CD4-positive, alpha-beta T cell (primary cell): ENCODE results near the gene TMEM72. TPM values are rescaled to one million over a fixed set of nuclear protein-coding genes. Genes with fewer than 3 reads are reported as not detected.
"Not testable (repeated sequence)": the region's sequence is repeated elsewhere in the genome, so short reads cannot be mapped to it uniquely, and the experiment has no call there.

Experiments
- ATAC-seq: fragments of 200-7000 bp; cut with Tn5 transposase; one replicate; pipeline ENCODE4 v1.10.0; 2022; ENCODE audit warnings: mild to moderate bottlenecking; ENCODE audit not compliant: poor library complexity
- CTCF ChIA-PET: fragments of 350-600 bp; sonication (Branson Sonifier 250); formaldehyde crosslinking; loops from one replicate; lab custom pipeline; 2021; ENCODE audit warnings: antibody characterized with exemption, inconsistent platforms; lab: Charles Lee
- POLR2A ChIA-PET: fragments of 350-600 bp; sonication (Branson Sonifier 250); formaldehyde crosslinking; loops from one replicate; lab custom pipeline; 2021; ENCODE audit warnings: antibody characterized with exemption, inconsistent platforms; lab: Charles Lee
- DNase-seq, 14 experiments: peaks; one replicate each; pipeline ENCODE4 v3.0.0-alpha.2; 2013 to 2020; ENCODE audit warnings: mixed read lengths in 2 of 14
- H3K27ac ChIP-seq, 2 donors: one replicate each; pipeline versions ENCODE4 v1.5.1 to v1.7.0; 2013; ENCODE audit warnings: low read length in 2 of 2, low read depth in 1 of 2, mild to moderate bottlenecking in 1 of 2
- H3K27me3 ChIP-seq, 2 experiments: 1 replicate in 1 of 2; 2 replicates in 1 of 2; pipeline versions ENCODE4 v1.6.1 to v1.7.0; 2013; ENCODE audit warnings: low read length in 2 of 2, control low read depth in 1 of 2, mild to moderate bottlenecking in 1 of 2, moderate library complexity in 1 of 2; ENCODE audit not compliant: insufficient read depth in 2 of 2, control insufficient read depth in 1 of 2
- H3K36me3 ChIP-seq: one replicate; pipeline ENCODE4 v1.6.1; 2013; ENCODE audit warnings: low read length, control low read depth; ENCODE audit not compliant: insufficient read depth
- H3K4me1 ChIP-seq: one replicate; pipeline ENCODE4 v1.6.1; 2013; ENCODE audit warnings: low read length, control low read depth; ENCODE audit not compliant: insufficient read depth
- H3K4me3 ChIP-seq: one replicate; pipeline ENCODE4 v1.5.1; 2013; ENCODE audit warnings: mild to moderate bottlenecking, low read length, moderate library complexity
- H3K9me3 ChIP-seq, 2 experiments: 1 replicate in 1 of 2; 2 replicates in 1 of 2; pipeline versions ENCODE4 v1.6.1 to v1.7.0; 2013; ENCODE audit warnings: low read length in 2 of 2, mild to moderate bottlenecking in 2 of 2, control low read depth in 1 of 2, moderate library complexity in 1 of 2; ENCODE audit not compliant: control insufficient read depth in 1 of 2, insufficient read depth in 1 of 2
- H3K27ac Mint-ChIP-seq: one replicate; pipeline ENCODE4 v1.8.0; 2020; ENCODE audit warnings: mixed read lengths
- H3K27me3 Mint-ChIP-seq: one replicate; pipeline ENCODE4 v1.8.0; 2021; ENCODE audit warnings: mixed read lengths
- H3K36me3 Mint-ChIP-seq: one replicate; pipeline ENCODE4 v1.8.0; 2021; ENCODE audit warnings: low read depth, mixed read lengths
- H3K4me1 Mint-ChIP-seq: one replicate; pipeline ENCODE4 v1.8.0; 2021; ENCODE audit warnings: low read depth, mixed read lengths
- H3K4me3 Mint-ChIP-seq: one replicate; pipeline ENCODE4 v1.8.0; 2020; ENCODE audit warnings: mild to moderate bottlenecking, mixed read lengths
- H3K9me3 Mint-ChIP-seq: one replicate; pipeline ENCODE4 v1.8.0; 2020; ENCODE audit warnings: mixed read lengths
- intact Hi-C, 2 experiments: fragments of 100-400 bp; cut with DNase I in 1 of 2; cut with micrococcal nuclease in 1 of 2; formaldehyde crosslinking; loops; one replicate each; pipeline versions ENCODE4 v1.15.1 to v1.9.0; 2023 to 2025; cut with DNase I, micrococcal nuclease
- total RNA-seq, 174 experiments: library from RNA in 2 of 174; stranded (reverse) in 2 of 174; gene quantifications; one replicate each; pipeline ENCODE4 v1.2.3 and lab custom pipeline; 2021 to 2026
- TF ChIP-seq, protein P1 (sequence below): fragments of 200-600 bp; IDR thresholded peaks from one replicate; pipeline ENCODE4 v1.8.0; 2022; ENCODE audit warnings: antibody characterized with exemption, mild to moderate bottlenecking

The TMEM72 gene
- total RNA-seq, 2 experiments from 2014 or later = not detected

DNA sequence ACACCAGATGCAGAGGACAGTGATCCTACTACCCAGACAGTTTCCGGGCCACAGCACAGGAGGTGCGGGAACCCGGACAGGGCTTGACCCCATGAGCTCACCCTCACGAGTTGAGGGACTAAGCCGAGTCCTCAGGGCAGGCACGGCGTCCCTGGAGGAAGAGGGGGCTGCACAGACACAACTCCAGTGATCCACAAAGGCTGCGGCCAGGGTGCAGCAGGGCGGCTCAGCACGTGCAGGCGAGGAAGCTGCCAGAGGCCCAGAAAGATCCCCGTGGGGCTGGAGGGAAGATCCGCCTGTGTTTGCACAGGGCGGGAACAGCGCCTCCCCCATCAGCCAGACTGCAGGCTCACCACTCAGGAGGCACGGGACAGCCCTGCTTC lies 45.9 kb upstream of the TMEM72 start:
- POLR2A ChIA-PET = no interaction called here

DNA sequence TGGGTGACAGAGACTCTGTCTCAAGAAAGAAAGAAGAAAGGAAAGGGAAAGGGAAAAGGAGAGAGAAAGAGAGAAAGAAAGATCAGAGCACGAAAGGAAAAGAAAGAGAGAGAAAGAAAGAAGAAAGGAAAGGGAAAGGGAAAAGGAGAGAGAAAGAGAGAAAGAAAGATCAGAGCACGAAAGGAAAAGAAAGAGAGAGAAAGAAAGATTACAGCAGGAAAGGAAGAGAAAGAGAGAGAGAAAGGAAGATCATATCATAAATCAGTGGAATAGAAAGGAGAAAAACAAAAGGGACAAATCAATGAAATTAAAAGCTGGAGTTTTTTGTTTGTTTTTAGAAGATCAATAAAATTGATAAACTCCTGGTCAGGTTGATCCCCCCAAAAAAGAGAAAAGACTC lies 44.8 kb upstream of the TMEM72 start:
- ATAC-seq, DNase-seq, H3K27ac ChIP-seq, H3K27ac Mint-ChIP-seq, H3K4me3 ChIP-seq, H3K9me3 ChIP-seq, POLR2A ChIA-PET, H3K4me3 Mint-ChIP-seq, intact Hi-C loops, H3K9me3 Mint-ChIP-seq, H3K36me3 ChIP-seq, CTCF ChIA-PET, H3K36me3 Mint-ChIP-seq: not testable (repeated sequence)
- peaks cover 17% of the 10 kb centered on the region for H3K4me1 ChIP-seq
- H3K27me3 ChIP-seq = peaks cover 22 to 32% of the 10 kb centered on the region in 2 experiments
- Mint-ChIP-seq H3K27me3 (peaks cover 75% of the 10 kb centered on the region), H3K4me1 (peaks cover 21% of the 10 kb centered on the region)

More for the DNA sequence above, 45.9 kb upstream of the TMEM72 start:
- H3K4me1 ChIP-seq = peaks cover 17% of the 10 kb centered on the region
- Mint-ChIP-seq H3K27me3 (peaks cover 75% of the 10 kb centered on the region), H3K36me3 (no peaks in the 10 kb centered on the region), H3K27ac (no peak overlapping the region), H3K4me3 (no peak overlapping the region), H3K4me1 (peaks cover 21% of the 10 kb centered on the region), H3K9me3 (no peaks in the 10 kb centered on the region)
- no peak overlapping the region for H3K4me3 ChIP-seq
- CTCF ChIA-PET = no interaction called here
- H3K27me3 ChIP-seq = peaks cover 22 to 32% of the 10 kb centered on the region in 2 experiments
- no peaks in the 10 kb centered on the region for H3K36me3 ChIP-seq
- ATAC-seq = no peak
- no peak for DNase-seq
- no peak overlapping the region for H3K27ac ChIP-seq
- TF ChIP-seq, protein P1, sequence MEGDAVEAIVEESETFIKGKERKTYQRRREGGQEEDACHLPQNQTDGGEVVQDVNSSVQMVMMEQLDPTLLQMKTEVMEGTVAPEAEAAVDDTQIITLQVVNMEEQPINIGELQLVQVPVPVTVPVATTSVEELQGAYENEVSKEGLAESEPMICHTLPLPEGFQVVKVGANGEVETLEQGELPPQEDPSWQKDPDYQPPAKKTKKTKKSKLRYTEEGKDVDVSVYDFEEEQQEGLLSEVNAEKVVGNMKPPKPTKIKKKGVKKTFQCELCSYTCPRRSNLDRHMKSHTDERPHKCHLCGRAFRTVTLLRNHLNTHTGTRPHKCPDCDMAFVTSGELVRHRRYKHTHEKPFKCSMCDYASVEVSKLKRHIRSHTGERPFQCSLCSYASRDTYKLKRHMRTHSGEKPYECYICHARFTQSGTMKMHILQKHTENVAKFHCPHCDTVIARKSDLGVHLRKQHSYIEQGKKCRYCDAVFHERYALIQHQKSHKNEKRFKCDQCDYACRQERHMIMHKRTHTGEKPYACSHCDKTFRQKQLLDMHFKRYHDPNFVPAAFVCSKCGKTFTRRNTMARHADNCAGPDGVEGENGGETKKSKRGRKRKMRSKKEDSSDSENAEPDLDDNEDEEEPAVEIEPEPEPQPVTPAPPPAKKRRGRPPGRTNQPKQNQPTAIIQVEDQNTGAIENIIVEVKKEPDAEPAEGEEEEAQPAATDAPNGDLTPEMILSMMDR = no peak
- intact Hi-C loops = loop anchor here in 1 of 2 experiments (2.0 kb wide), 1 partner anchor 1194 kb away; no protein-coding TSS in a partner anchor
- H3K9me3 ChIP-seq = no peaks in the 10 kb centered on the region

DNA sequence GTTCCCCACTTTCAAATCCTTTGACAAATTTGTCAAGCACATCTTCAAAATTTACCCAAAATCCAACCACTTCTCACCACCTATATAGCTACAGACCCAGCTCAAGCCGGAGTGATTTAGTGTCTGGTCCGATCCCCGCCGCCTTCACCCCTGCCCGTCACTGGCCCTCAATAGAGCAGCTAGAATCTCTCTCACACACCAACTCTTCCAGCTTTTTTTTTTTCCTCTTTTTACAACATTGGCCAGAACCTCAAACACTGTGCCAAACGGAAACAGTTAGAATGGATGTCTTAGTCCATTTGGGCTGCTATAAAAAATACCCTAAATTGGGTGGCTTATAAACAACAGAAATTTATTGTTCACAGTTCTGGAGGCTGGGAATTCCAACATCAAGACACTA lies 41.1 kb upstream of the TMEM72 start:
- Histone ChIP-seq H3K4me3 (no peak overlapping the region), H3K27ac (no peak overlapping the region), H3K4me1 (peaks cover 3% of the 10 kb centered on the region), H3K27me3 (peaks cover 11 to 17% of the 10 kb centered on the region in 2 experiments), H3K36me3 (no peaks in the 10 kb centered on the region), H3K9me3 (no peaks in the 10 kb centered on the region)
- Mint-ChIP-seq H3K4me1 (peaks cover under 1% of the 10 kb centered on the region), H3K9me3 (no peaks in the 10 kb centered on the region), H3K36me3 (no peaks in the 10 kb centered on the region), H3K27ac (no peak overlapping the region), H3K4me3 (no peak overlapping the region), H3K27me3 (peaks cover 46% of the 10 kb centered on the region)
- no peak for DNase-seq
- intact Hi-C loops = no loop called here
- ChIA-PET CTCF (interaction anchor here (1.7 kb wide), 1 partner anchor 12 kb away, joined by 4 read pairs; no protein-coding TSS in a partner anchor), POLR2A (no interaction called here)
- ATAC-seq = no peak
- TF ChIP-seq, protein P1 = no peak

DNA sequence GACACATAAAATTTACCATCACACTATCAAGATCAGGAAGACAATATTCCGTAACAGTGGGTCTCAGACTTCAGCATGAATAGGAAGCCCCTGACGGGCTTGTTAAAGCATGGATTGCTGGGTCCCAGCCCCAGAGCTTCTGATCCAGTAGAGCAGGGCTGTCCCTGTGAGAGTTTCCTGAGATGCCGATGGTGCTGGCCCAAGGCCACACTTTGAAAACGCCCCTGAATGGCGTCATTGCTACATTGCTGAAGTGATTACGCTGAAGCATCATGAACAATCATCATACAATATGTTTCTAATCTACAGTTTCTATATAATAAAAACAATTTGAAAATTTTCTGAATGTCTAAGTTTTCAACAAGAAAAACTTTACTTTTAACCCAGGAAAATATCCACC lies 38.0 kb upstream of the TMEM72 start:
- Mint-ChIP-seq H3K9me3 (no peaks in the 10 kb centered on the region), H3K36me3 (no peaks in the 10 kb centered on the region), H3K27ac (no peak overlapping the region), H3K27me3 (peaks cover 21% of the 10 kb centered on the region), H3K4me3 (no peak overlapping the region), H3K4me1 (no peaks in the 10 kb centered on the region)
- ATAC-seq (no peak), DNase-seq (no peak)
- Histone ChIP-seq H3K27me3 (peaks cover 0 to 7% of the 10 kb centered on the region in 2 experiments), H3K36me3 (no peaks in the 10 kb centered on the region), H3K27ac (no peak overlapping the region), H3K9me3 (no peaks in the 10 kb centered on the region), H3K4me3 (no peak overlapping the region), H3K4me1 (no peaks in the 10 kb centered on the region)
- TF ChIP-seq, protein P1 = no peak
- CTCF ChIA-PET = no interaction called here
- POLR2A ChIA-PET = no interaction called here
- intact Hi-C loops = no loop called here
